Keratinocyte (primary cell): ENCODE results near the gene CAPZA1. TPM values are rescaled to one million over a fixed set of nuclear protein-coding genes. Genes with fewer than 3 reads are reported as not detected.

Source experiments
- DNase-seq: peaks from one replicate; pipeline ENCODE4 v3.0.0-alpha.2; 2011; ENCODE audit warnings: low read depth, missing footprints, low spot score
- FAIRE-seq: peaks from 2 replicates; lab custom pipeline; 2011; peaks lifted over from hg19 to GRCh38; lab: Jason Lieb, UNC
- H2AFZ ChIP-seq: 2 replicates; pipeline ENCODE4 v1.6.0; 2012; ENCODE audit warnings: low read length, control low read depth, inconsistent platforms; ENCODE audit not compliant: control insufficient read depth
- H3K27ac ChIP-seq: 2 replicates; pipeline ENCODE4 v1.5.1; 2011; ENCODE audit warnings: low read length; ENCODE audit not compliant: control insufficient read depth, insufficient read depth
- H3K27me3 ChIP-seq: 3 replicates; pipeline ENCODE4 v1.6.0; 2011; ENCODE audit warnings: low read length; ENCODE audit not compliant: control insufficient read depth, insufficient read depth; ENCODE audit errors: extremely low read depth
- H3K36me3 ChIP-seq, 2 experiments: 2 replicates in 1 of 2; 3 replicates in 1 of 2; pipeline ENCODE4 v1.5.1; 2011; ENCODE audit warnings: low read length in 2 of 2, mild to moderate bottlenecking in 1 of 2; ENCODE audit not compliant: control insufficient read depth in 2 of 2, insufficient read depth in 2 of 2; ENCODE audit errors: extremely low read depth in 1 of 2
- H3K4me1 ChIP-seq: 3 replicates; pipeline ENCODE4 v1.5.1; 2011; ENCODE audit warnings: low read length; ENCODE audit not compliant: control insufficient read depth, insufficient read depth; ENCODE audit errors: extremely low read depth
- H3K4me2 ChIP-seq: 3 replicates; pipeline ENCODE4 v1.6.0; 2011; ENCODE audit warnings: low read depth, low read length; ENCODE audit not compliant: control insufficient read depth, insufficient read depth; ENCODE audit errors: extremely low read depth
- H3K4me3 ChIP-seq, 3 experiments: fragments of 200-600 bp in 1 of 3; sonication (generic) in 1 of 3; 2 replicates in 2 of 3; 3 replicates in 1 of 3; pipeline ENCODE4 v1.5.1; 2011 to 2016; ENCODE audit warnings: low read length in 3 of 3, mild to moderate bottlenecking in 3 of 3, control low read depth in 2 of 3, inconsistent platforms in 1 of 3, low read depth in 1 of 3, mixed read lengths in 1 of 3, mixed run types in 1 of 3, moderate library complexity in 1 of 3; ENCODE audit not compliant: control insufficient read depth in 2 of 3, insufficient read depth in 2 of 3; ENCODE audit errors: extremely low read depth in 1 of 3
- H3K79me2 ChIP-seq: 2 replicates; pipeline ENCODE4 v1.6.0; 2012; ENCODE audit warnings: low read length; ENCODE audit not compliant: control insufficient read depth, insufficient read depth
- H3K9ac ChIP-seq: 3 replicates; pipeline ENCODE4 v1.6.0; 2011; ENCODE audit warnings: low read length; ENCODE audit not compliant: control insufficient read depth, insufficient read depth; ENCODE audit errors: extremely low read depth
- H3K9me1 ChIP-seq: 3 replicates; pipeline ENCODE4 v1.6.0; 2011; ENCODE audit warnings: low read length; ENCODE audit not compliant: control insufficient read depth, insufficient read depth; ENCODE audit errors: extremely low read depth
- H3K9me3 ChIP-seq: 2 replicates; pipeline ENCODE4 v1.5.1; 2012; ENCODE audit warnings: low read depth, low read length; ENCODE audit not compliant: control insufficient read depth
- H4K20me1 ChIP-seq: 3 replicates; pipeline ENCODE4 v1.6.0; 2011; ENCODE audit warnings: low read length; ENCODE audit not compliant: control insufficient read depth, insufficient read depth; ENCODE audit errors: extremely low read depth
- CTCF ChIP-seq, 3 experiments: IDR thresholded peaks in 1 of 3; conservative IDR thresholded peaks in 1 of 3; optimal IDR thresholded peaks in 1 of 3; 2 replicates in 2 of 3; 3 replicates in 1 of 3; pipeline versions ENCODE3 to v1.5.1; 2011; ENCODE audit warnings: low read length in 3 of 3, mild to moderate bottlenecking in 3 of 3, moderate library complexity in 2 of 3, control low read depth in 1 of 3, inconsistent platforms in 1 of 3; ENCODE audit not compliant: insufficient read depth in 2 of 3; ENCODE audit errors: extremely low read depth in 1 of 3
- EZH2 ChIP-seq: IDR thresholded peaks from one replicate; pipeline ENCODE4 v1.6.1; 2012; ENCODE audit warnings: inconsistent platforms, mild to moderate bottlenecking, low read length, moderate library complexity
- dilution Hi-C: fragments of 300-500 bp; cut with MboI; formaldehyde crosslinking; loops from one replicate; pipeline ENCODE4 v1.7.0; 2020; ENCODE audit warnings: low sequenced_read_pairs; ENCODE audit not compliant: extremely low pct_ligation_motif_present
- polyA plus RNA-seq, 5 experiments: library from polyadenylated mRNA; depleted of rRNA in 3 of 5; stranded (reverse) in 3 of 5; stranded (forward) in 1 of 5; unstranded in 1 of 5; fragments of >200 nt; gene quantifications; 1 replicate in 1 of 5; 2 replicates in 3 of 5; 3 replicates in 1 of 5; pipeline versions ENCODE4 v1.2.1 to v1.2.3, GENCODE V29; 2011 to 2012; ENCODE audit warnings: missing spikeins in 2 of 5, low read depth in 1 of 5, low replicate concordance in 1 of 5

The CAPZA1 gene
- polyA plus RNA-seq, 1 donor (not counting 4 experiments of a cell fraction or from before 2014, with no cell fraction given) = 239 TPM

- TF ChIP-seq CTCF (optimal IDR thresholded peaks at IDR 0.05 in 1 of 3, IDR thresholded peaks at IDR 0.05 in 1 of 3, conservative IDR thresholded peaks at IDR 0.05 in 1 of 3; ENCODE audit: extremely low read depth in 1 of 3, insufficient read depth in 2 of 3, low read length in 3 of 3) (no peak), EZH2 (no peak)
- no peak overlapping the region for H3K27ac ChIP-seq
- peaks cover 16% of the 10 kb centered on the region in 2 experiments for H3K36me3 ChIP-seq
- peaks cover 25% of the 10 kb centered on the region for H3K4me1 ChIP-seq
- H3K4me3 ChIP-seq = no peak overlapping the region
- dilution Hi-C loops = no loop called here
- H3K27me3 ChIP-seq = no peaks in the 10 kb centered on the region
- H3K4me2 ChIP-seq = no peak overlapping the region
- FAIRE-seq = no peak
- DNase-seq = no peak
- H2AFZ ChIP-seq = no peak overlapping the region
- no peak overlapping the region for H3K9ac ChIP-seq
- H4K20me1 ChIP-seq = no peaks in the 10 kb centered on the region
- H3K9me3 ChIP-seq = no peaks in the 10 kb centered on the region
- no peaks in the 10 kb centered on the region for H3K9me1 ChIP-seq
- peaks cover 4% of the 10 kb centered on the region for H3K79me2 ChIP-seq
Measured at GRCh38 chr1:112689196-112689841, 69.7 kb downstream of the CAPZA1 start.

- no peak for FAIRE-seq
- Histone ChIP-seq H3K36me3 (peaks cover 16 to 18% of the 10 kb centered on the region in 2 experiments), H2AFZ (no peak overlapping the region), H3K9me3 (no peaks in the 10 kb centered on the region), H3K4me3 (no peak overlapping the region), H4K20me1 (no peaks in the 10 kb centered on the region), H3K4me2 (no peak overlapping the region), H3K79me2 (peaks cover 4% of the 10 kb centered on the region), H3K27me3 (no peaks in the 10 kb centered on the region), H3K4me1 (peaks cover 25% of the 10 kb centered on the region), H3K9ac (no peak overlapping the region), H3K27ac (no peak overlapping the region), H3K9me1 (no peaks in the 10 kb centered on the region)
- dilution Hi-C loops = no loop called here
- no peak for DNase-seq
- TF ChIP-seq EZH2 (no peak), CTCF (optimal IDR thresholded peaks at IDR 0.05 in 1 of 3, IDR thresholded peaks at IDR 0.05 in 1 of 3, conservative IDR thresholded peaks at IDR 0.05 in 1 of 3; ENCODE audit: extremely low read depth in 1 of 3, insufficient read depth in 2 of 3, low read length in 3 of 3) (no peak)
Measured at GRCh38 chr1:112689842-112690237, 70.2 kb downstream of the CAPZA1 start.
